ENCODE results near the gene RGS12. TPM values are rescaled to one million over a fixed set of nuclear protein-coding genes. Genes with fewer than 3 reads are reported as not detected.

Gene RGS12
- total RNA-seq, 1 donor from 2014 or later, result 13.4 TPM

GRCh38 chr4:3295837-3296624, 3.2 kb downstream of the RGS12 start:
- Histone ChIP-seq H3K9me3 (replicated peaks) (no peaks in the 10 kb centered on the region), H3K4me3 (no peak overlapping the region), H3K27ac (replicated peaks) (no peak overlapping the region), H3K27me3 (ENCODE audit: low read depth) (no peaks in the 10 kb centered on the region), H3K36me3 (no peaks in the 10 kb centered on the region), H3K4me1 (peaks cover 52% of the 10 kb centered on the region)
- DNase-seq, result no peak
- TF ChIP-seq, protein P1, sequence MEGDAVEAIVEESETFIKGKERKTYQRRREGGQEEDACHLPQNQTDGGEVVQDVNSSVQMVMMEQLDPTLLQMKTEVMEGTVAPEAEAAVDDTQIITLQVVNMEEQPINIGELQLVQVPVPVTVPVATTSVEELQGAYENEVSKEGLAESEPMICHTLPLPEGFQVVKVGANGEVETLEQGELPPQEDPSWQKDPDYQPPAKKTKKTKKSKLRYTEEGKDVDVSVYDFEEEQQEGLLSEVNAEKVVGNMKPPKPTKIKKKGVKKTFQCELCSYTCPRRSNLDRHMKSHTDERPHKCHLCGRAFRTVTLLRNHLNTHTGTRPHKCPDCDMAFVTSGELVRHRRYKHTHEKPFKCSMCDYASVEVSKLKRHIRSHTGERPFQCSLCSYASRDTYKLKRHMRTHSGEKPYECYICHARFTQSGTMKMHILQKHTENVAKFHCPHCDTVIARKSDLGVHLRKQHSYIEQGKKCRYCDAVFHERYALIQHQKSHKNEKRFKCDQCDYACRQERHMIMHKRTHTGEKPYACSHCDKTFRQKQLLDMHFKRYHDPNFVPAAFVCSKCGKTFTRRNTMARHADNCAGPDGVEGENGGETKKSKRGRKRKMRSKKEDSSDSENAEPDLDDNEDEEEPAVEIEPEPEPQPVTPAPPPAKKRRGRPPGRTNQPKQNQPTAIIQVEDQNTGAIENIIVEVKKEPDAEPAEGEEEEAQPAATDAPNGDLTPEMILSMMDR (IDR thresholded peaks at IDR 0.05; ENCODE audit: borderline replicate concordance), result no peak
- intact Hi-C loops (cut with micrococcal nuclease), result no loop called here

DNA sequence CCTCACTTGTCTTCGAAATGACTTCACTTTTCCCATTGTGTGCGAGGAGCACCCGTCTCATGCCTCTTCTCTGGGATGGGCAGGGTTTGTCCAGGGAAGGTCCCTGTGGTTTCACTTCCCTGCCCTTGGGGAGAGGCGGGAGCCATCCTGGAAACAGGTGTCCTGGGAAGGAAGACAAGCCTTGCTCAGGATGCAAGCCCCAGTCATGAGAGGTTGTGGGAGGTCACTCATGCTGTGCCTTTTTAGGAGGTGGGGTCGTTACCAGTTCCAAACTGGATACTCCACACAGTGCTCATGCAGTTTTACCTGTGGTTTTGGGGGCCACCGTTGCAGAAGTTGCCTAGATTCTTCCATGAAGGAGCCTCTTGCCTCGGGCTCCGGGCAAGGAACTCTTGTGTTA, 3.8 kb downstream of the RGS12 start:
- no peaks in the 10 kb centered on the region for H3K36me3 ChIP-seq
- peaks cover 51% of the 10 kb centered on the region for H3K4me1 ChIP-seq
- no peaks in the 10 kb centered on the region for H3K27me3 ChIP-seq (ENCODE audit: low read depth)
- no peak overlapping the region for H3K27ac ChIP-seq (replicated peaks)
- DNase-seq, result no peak
- H3K4me3 ChIP-seq, result no peak overlapping the region
- no peaks in the 10 kb centered on the region for H3K9me3 ChIP-seq (replicated peaks)
- intact Hi-C loops (cut with micrococcal nuclease), result no loop called here
- TF ChIP-seq, protein P1 (IDR thresholded peaks at IDR 0.05; ENCODE audit: borderline replicate concordance), result no peak

- Histone ChIP-seq H3K27me3 (ENCODE audit: low read depth) (no peaks in the 10 kb centered on the region), H3K4me3 (no peak overlapping the region), H3K27ac (replicated peaks) (no peak overlapping the region), H3K36me3 (no peaks in the 10 kb centered on the region), H3K4me1 (peaks cover 51% of the 10 kb centered on the region), H3K9me3 (replicated peaks) (no peaks in the 10 kb centered on the region)
- TF ChIP-seq, protein P1 (IDR thresholded peaks at IDR 0.05; ENCODE audit: borderline replicate concordance), result no peak
- intact Hi-C loops (cut with micrococcal nuclease), result no loop called here
- no peak for DNase-seq
These were observed 4.4 kb downstream of the RGS12 start for GRCh38 chr4:3297066-3297859.

- intact Hi-C loops (cut with micrococcal nuclease), result no loop called here
These were observed 6.5 kb downstream of the RGS12 start for GRCh38 chr4:3299122-3299975.

More at GRCh38 chr4:3299122-3299975, 6.5 kb downstream of the RGS12 start:
- no peak overlapping the region for H3K4me3 ChIP-seq
- H3K36me3 ChIP-seq, result no peaks in the 10 kb centered on the region
- TF ChIP-seq, protein P1 (IDR thresholded peaks at IDR 0.05; ENCODE audit: borderline replicate concordance), result no peak
- no peaks in the 10 kb centered on the region for H3K27me3 ChIP-seq (ENCODE audit: low read depth)
- H3K27ac ChIP-seq (replicated peaks), result no peak overlapping the region
- no peaks in the 10 kb centered on the region for H3K9me3 ChIP-seq (replicated peaks)
- no peak for DNase-seq
- peaks cover 51% of the 10 kb centered on the region for H3K4me1 ChIP-seq

Data from left ventricle myocardium inferior (tissue), 1 donor.